Measurements from ENCODE around the gene CCDC15.
"Not testable (repeated sequence)": the region's sequence is repeated elsewhere in the genome, so short reads cannot be mapped to it uniquely, and the experiment has no call there.

The CCDC15 gene

DNA sequence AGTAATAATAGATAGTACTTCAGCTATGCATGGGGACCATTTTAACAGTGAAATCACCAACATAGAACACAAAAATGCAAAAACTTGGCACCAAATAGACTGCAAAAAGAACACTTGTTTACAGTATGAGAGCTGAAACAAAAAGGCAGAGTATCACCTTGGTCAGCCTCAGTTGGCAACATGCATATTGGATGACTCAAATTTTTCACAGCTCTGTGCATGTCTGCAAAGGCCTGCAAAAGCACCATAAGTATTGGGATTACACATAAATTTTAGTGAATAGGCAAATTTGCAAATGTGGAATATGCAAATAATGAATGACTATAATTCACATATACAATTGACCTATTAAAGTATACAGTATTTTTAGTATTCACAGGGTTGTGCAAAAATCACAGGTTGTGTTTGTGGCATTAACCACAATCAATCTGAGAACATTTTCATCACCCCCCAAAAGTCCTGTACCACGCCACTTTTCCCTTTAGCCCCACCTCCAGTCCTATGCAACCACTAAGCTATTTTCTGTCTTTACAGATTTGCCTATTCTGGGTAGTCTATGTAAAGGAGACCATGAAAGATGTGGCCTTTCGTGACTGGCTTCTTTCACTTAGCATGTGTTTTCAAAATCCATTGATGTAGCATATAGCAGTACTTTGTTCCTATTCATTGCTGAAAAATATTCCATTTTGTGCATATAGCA lies 47.2 kb downstream of the CCDC15 start:
- DNase-seq = no peak

- DNase-seq = no peak
Observed at GRCh38 chr11:125001849-125002248, 47.8 kb downstream of the CCDC15 start.

- no peak for DNase-seq
Observed at GRCh38 chr11:125005491-125005890, 51.5 kb downstream of the CCDC15 start.

- no peak for DNase-seq
Observed at GRCh38 chr11:125016413-125016812, 62.4 kb downstream of the CCDC15 start.

- no peak for DNase-seq
Observed at GRCh38 chr11:125020342-125020741, 66.3 kb downstream of the CCDC15 start.

DNA sequence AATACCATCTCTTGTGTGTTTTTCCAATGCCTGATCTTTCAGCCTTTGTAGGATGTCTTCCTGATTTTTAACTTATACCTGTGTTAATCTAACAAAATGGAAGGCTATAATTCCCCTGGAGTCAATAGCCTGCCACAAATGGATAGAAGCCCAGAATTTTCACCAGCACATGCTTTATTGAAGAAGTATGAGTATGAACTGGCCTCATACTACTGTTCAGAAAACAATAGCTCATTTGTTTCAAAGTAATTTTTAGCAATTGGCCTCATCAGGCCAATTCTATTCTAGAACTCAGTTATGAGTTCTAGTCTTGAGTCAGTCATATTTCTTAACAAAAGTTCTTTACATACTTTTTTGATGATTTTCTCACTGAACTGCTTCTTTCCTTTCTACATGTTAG lies 68.5 kb downstream of the CCDC15 start:
- DNase-seq = no peak

GRCh38 chr11:125025968-125026367 lies 72.0 kb downstream of the CCDC15 start:
- DNase-seq = no peak

DNA sequence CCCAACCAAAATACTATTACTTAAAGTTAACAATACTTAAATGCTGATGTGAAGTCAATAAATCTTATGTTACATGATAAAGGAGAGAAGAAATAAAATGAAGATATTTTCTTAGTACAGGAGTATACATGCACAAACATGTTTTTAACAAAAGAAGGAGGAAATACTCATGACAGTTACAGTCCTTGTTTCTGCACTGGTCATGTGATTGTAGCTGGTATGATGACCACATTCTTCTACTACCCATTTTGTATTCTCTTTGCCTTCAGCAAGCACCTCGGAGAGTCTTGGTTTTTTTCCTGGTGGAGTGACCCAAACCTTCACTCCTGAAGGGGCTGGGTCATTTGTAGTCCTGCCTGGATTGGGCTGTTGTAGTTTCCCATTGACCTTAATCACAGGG lies 75.4 kb downstream of the CCDC15 start:
- not testable (repeated sequence) for DNase-seq

- DNase-seq = no peak
Observed at GRCh38 chr11:125036933-125037332, 82.9 kb downstream of the CCDC15 start.

- DNase-seq = no peak
Observed at GRCh38 chr11:125049164-125049792, 95.3 kb downstream of the CCDC15 start.

DNA sequence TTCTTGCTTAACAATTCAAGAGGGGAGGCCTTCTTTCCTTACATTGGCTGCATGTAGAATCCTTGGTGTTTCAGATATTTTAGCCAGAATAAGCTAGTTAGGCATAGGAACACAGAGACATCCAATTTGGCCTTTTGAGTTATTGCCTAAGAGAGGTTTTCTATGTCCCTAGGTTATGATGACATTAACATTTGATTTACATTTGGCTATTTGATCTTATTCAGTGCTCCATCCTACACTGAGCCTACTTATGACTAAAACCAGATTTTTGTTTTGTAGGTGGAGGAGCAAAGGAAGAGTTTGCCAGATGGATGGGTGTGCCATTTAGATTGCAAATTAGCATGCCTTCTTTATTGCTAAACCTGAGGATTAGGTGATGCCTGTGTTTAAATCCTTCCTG lies 98.0 kb downstream of the CCDC15 start:
- no peak for DNase-seq

GRCh38 chr11:125053167-125053566 lies 99.2 kb downstream of the CCDC15 start:
- no peak for DNase-seq

DNA sequence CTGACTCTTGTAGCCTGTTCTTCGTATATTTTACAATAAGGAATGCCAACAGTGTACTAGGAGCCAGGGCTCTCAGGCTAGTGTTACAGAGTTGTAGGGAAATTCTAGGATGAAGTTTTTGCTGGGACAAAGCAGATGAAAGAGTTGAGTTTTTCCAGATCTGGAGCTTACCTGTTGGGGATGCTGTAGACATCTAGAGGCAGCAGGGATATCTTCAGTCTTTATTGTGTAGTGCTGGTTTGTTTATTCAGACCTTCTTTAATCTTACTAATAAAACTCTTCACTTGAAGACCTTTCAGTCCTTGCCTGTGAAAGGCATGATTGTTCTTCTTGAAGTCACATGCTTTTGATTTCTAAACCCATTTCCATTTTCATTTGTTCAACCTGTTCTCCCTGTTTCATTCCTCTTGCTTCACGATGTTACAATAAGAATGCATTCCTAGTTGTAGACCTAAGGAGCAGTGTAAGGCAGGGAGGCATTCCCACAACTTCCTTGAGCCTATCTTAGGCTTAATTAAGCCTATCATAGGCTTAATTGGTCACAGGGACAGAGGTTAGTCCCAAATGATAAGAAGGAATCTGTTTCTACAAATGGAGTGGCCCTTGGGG lies 101.2 kb downstream of the CCDC15 start:
- no peak for DNase-seq

GRCh38 chr11:125056111-125056510 lies 102.1 kb downstream of the CCDC15 start:
- not testable (repeated sequence) for DNase-seq

DNA sequence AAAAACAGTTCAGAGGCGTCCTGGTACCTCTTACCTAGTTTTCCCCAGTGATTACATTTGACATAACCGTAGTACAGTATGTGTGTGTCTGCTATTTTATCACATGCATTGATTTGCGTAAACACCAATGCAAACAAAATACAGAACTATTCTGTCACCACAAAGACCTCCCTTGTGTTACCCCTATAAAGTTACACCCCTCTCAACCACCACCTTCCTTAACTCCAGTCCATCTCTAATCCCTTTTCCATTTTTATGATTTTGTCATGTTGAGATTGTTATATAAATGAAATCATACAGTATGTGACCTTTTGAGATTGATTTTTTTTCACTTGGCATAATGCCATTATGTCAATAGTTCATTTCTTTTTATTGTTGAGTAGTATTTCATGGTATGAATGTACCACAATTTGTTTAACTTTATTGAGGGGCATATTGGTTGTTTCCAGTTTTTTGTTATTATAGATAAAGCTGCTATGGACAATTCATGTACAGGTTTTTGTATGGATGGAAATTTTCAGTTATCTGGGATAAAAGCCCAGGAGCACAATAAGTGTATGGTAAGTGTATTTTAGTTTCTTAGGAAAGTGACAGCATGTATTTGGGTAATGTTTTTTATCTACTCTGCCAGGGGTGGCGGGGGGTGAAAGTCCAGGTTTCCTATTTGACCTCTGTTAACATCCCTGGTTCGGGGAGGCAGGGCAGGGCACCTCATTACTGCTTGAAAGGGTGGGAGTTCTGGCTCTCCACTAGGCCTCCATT lies 103.1 kb downstream of the CCDC15 start:
- no peak for DNase-seq

GRCh38 chr11:125057693-125058016 lies 103.7 kb downstream of the CCDC15 start:
- no peak for DNase-seq

DNA sequence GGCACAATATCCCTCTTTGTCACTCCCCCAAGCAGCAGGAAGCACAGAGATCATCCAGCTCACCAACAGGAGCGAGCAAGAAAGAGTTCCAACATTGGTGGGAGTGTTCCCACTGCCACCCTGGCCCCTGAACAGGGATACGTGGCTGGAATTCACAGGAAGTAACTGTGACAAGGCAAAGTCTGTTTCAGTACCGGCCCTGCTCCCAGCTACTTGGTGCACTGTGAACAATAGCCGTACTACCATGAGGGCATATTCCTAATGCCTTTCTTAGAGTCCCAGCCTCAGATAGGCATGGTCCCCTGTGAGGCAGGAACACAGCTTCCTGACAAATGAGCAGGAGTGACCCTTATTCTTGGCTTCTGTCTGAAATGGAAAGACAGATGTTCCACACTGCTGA lies 107.3 kb downstream of the CCDC15 start:
- no peak for DNase-seq

- DNase-seq = no peak
Observed at GRCh38 chr11:125062218-125062930, 108.4 kb downstream of the CCDC15 start.

GRCh38 chr11:125062931-125063428 lies 109.0 kb downstream of the CCDC15 start, which contains the start of gene SLC37A2:
TSS of gene SLC37A2 (plus strand) at chr11:125063305. CDS start at chr11:125063368, 63 bp downstream.
- no peak for DNase-seq

GRCh38 chr11:125063429-125064043 lies 109.5 kb downstream of the CCDC15 start:
- no peak for DNase-seq

- no peak for DNase-seq
Observed at GRCh38 chr11:125064070-125064469, 110.1 kb downstream of the CCDC15 start.

- no peak for DNase-seq
Observed at GRCh38 chr11:125068368-125068767, 114.4 kb downstream of the CCDC15 start.

Measured in central memory CD4-positive, alpha-beta T cell (primary cell).